H9 (cell line): ENCODE results near the gene ZNF385B. TPM values are rescaled to one million over a fixed set of nuclear protein-coding genes. Genes with fewer than 3 reads are reported as not detected.

Source experiments
- DNase-seq: peaks from one replicate; pipeline ENCODE4 v3.0.0-alpha.2; 2017
- H2AFZ ChIP-seq: one replicate; pipeline ENCODE4 v1.6.1; 2013; ENCODE audit warnings: mild to moderate bottlenecking, low read length, control low read depth, moderate library complexity
- H2AK5ac ChIP-seq: 2 replicates; pipeline ENCODE4 v1.6.1; 2013; ENCODE audit warnings: low read length, control low read depth, mixed read lengths; ENCODE audit not compliant: insufficient read length
- H2BK120ac ChIP-seq: one replicate; pipeline ENCODE4 v1.6.1; 2013; ENCODE audit warnings: low read depth, mild to moderate bottlenecking, low read length, control low read depth, inconsistent platforms; ENCODE audit not compliant: poor library complexity, severe bottlenecking
- H2BK12ac ChIP-seq: 2 replicates; pipeline ENCODE4 v1.6.1; 2013; ENCODE audit warnings: low read length, control low read depth, mixed read lengths, low read depth; ENCODE audit not compliant: insufficient read length
- H2BK15ac ChIP-seq: 2 replicates; pipeline ENCODE4 v1.6.1; 2013; ENCODE audit warnings: low read depth, low read length, control low read depth
- H2BK20ac ChIP-seq: one replicate; pipeline ENCODE4 v1.6.1; 2013; ENCODE audit warnings: low read depth, mild to moderate bottlenecking, low read length, control low read depth, inconsistent platforms; ENCODE audit not compliant: poor library complexity, severe bottlenecking
- H2BK5ac ChIP-seq: 2 replicates; pipeline ENCODE4 v1.6.1; 2013; ENCODE audit warnings: low read length, control low read depth, mixed read lengths; ENCODE audit not compliant: insufficient read length
- H3K14ac ChIP-seq: 2 replicates; pipeline ENCODE4 v1.6.1; 2013; ENCODE audit warnings: low read length, control low read depth; ENCODE audit not compliant: insufficient read depth
- H3K18ac ChIP-seq: 2 replicates; pipeline ENCODE4 v1.6.1; 2013; ENCODE audit warnings: low read depth, mild to moderate bottlenecking, mixed read lengths, low read length, control low read depth; ENCODE audit not compliant: insufficient read length
- H3K23ac ChIP-seq: 2 replicates; pipeline ENCODE4 v1.6.1; 2013; ENCODE audit warnings: low read length, control low read depth, mixed read lengths, low read depth; ENCODE audit not compliant: insufficient read length
- H3K23me2 ChIP-seq: 2 replicates; pipeline ENCODE4 v1.6.1; 2013; ENCODE audit warnings: low read depth, mild to moderate bottlenecking, mixed read lengths, low read length, control low read depth; ENCODE audit not compliant: insufficient read length, poor library complexity, severe bottlenecking
- H3K27ac ChIP-seq: 2 replicates; pipeline ENCODE4 v1.5.1; 2013; ENCODE audit warnings: low read length, control low read depth, mixed read lengths, low read depth; ENCODE audit not compliant: insufficient read length
- H3K27me3 ChIP-seq: 2 replicates; pipeline ENCODE4 v1.6.1; 2013; ENCODE audit warnings: low read length, control low read depth, inconsistent platforms; ENCODE audit not compliant: insufficient read depth
- H3K4ac ChIP-seq: 2 replicates; pipeline ENCODE4 v1.6.1; 2013; ENCODE audit warnings: low read depth, mild to moderate bottlenecking, control low read depth, inconsistent platforms, low read length, moderate library complexity
- H3K4me1 ChIP-seq: 2 replicates; pipeline ENCODE4 v1.6.1; 2013; ENCODE audit warnings: low read length, control low read depth, inconsistent platforms; ENCODE audit not compliant: insufficient read depth
- H3K4me2 ChIP-seq: 2 replicates; pipeline ENCODE4 v1.6.1; 2013; ENCODE audit warnings: low read length, control low read depth, mixed read lengths; ENCODE audit not compliant: insufficient read length, insufficient read depth
- H3K56ac ChIP-seq: 2 replicates; pipeline ENCODE4 v1.6.1; 2013; ENCODE audit warnings: low read depth, mild to moderate bottlenecking, mixed read lengths, low read length, control low read depth; ENCODE audit not compliant: insufficient read length
- H3K79me1 ChIP-seq: 2 replicates; pipeline ENCODE4 v1.6.1; 2013; ENCODE audit warnings: low read depth, mild to moderate bottlenecking, moderate library complexity, low read length, control low read depth, inconsistent platforms; ENCODE audit not compliant: insufficient read depth, poor library complexity, severe bottlenecking
- H3K79me2 ChIP-seq: 2 replicates; pipeline ENCODE4 v1.6.1; 2013; ENCODE audit warnings: low read length, control low read depth, inconsistent platforms; ENCODE audit not compliant: insufficient read depth
- H3K9ac ChIP-seq: 2 replicates; pipeline ENCODE4 v1.6.1; 2013; ENCODE audit warnings: low read length, control low read depth, mixed read lengths; ENCODE audit not compliant: insufficient read length; ENCODE audit errors: extremely low read depth
- H3K9me3 ChIP-seq: one replicate; pipeline ENCODE4 v1.6.1; 2013; ENCODE audit warnings: low read depth, low read length, inconsistent platforms; ENCODE audit not compliant: control insufficient read depth
- H3T11ph ChIP-seq: one replicate; pipeline ENCODE4 v1.6.1; 2013; ENCODE audit warnings: mild to moderate bottlenecking, low read length, control low read depth, inconsistent platforms
- H4K20me1 ChIP-seq: one replicate; pipeline ENCODE4 v1.6.1; 2013; ENCODE audit not compliant: control insufficient read depth, insufficient read length, insufficient read depth
- H4K5ac ChIP-seq: 2 replicates; pipeline ENCODE4 v1.6.1; 2013; ENCODE audit warnings: low read depth, mild to moderate bottlenecking, mixed read lengths, low read length, control low read depth; ENCODE audit not compliant: insufficient read length
- H4K8ac ChIP-seq: replicated peaks from 2 replicates; pipeline ENCODE4 v1.6.1; 2013; ENCODE audit warnings: low read length, control low read depth, mixed read lengths, low read depth; ENCODE audit not compliant: insufficient read length
- H4K91ac ChIP-seq: 2 replicates; pipeline ENCODE4 v1.6.1; 2013; ENCODE audit warnings: low read depth, mild to moderate bottlenecking, moderate library complexity, mixed read lengths, low read length, control low read depth; ENCODE audit not compliant: insufficient read length
- H3K27ac Mint-ChIP-seq, 3 experiments: 2 replicates in 2 of 3; 3 replicates in 1 of 3; pipeline ENCODE4 v1.8.0; 2020 to 2021; ENCODE audit warnings: mixed read lengths in 3 of 3, mild to moderate bottlenecking in 1 of 3, moderate library complexity in 1 of 3
- H3K27me3 Mint-ChIP-seq: 2 replicates; pipeline ENCODE4 v1.8.0; 2021; ENCODE audit warnings: low read depth, mild to moderate bottlenecking, moderate library complexity, mixed read lengths
- H3K36me3 Mint-ChIP-seq, 3 experiments: 2 replicates in 2 of 3; 3 replicates in 1 of 3; pipeline ENCODE4 v1.8.0; 2020 to 2021; ENCODE audit warnings: low read depth in 3 of 3, mixed read lengths in 3 of 3; ENCODE audit not compliant: insufficient read depth in 1 of 3
- H3K4me1 Mint-ChIP-seq, 2 experiments: 2 replicates each; pipeline ENCODE4 v1.8.0; 2020; ENCODE audit warnings: mixed read lengths in 2 of 2
- H3K4me3 Mint-ChIP-seq, 2 experiments: 2 replicates in 1 of 2; 3 replicates in 1 of 2; pipeline ENCODE4 v1.8.0; 2020 to 2021; ENCODE audit warnings: mild to moderate bottlenecking in 2 of 2, mixed read lengths in 2 of 2, moderate library complexity in 1 of 2
- H3K9me3 Mint-ChIP-seq, 2 experiments: 2 replicates in 1 of 2; 3 replicates in 1 of 2; pipeline ENCODE4 v1.8.0; 2020; ENCODE audit warnings: mild to moderate bottlenecking in 2 of 2, mixed read lengths in 2 of 2, moderate library complexity in 1 of 2
- total RNA-seq: library from RNA; stranded (reverse); gene quantifications from 2 replicates; pipeline ENCODE4 v1.2.1, GENCODE V29; 2021
- TF ChIP-seq, protein P1 (sequence below): fragments of 200-600 bp; sonication (generic); conservative IDR thresholded peaks from 3 replicates; pipeline ENCODE4 v1.8.0; 2021; ENCODE audit warnings: antibody characterized with exemption, mild to moderate bottlenecking

The ZNF385B gene
- total RNA-seq, 1 experiment from 2014 or later = 2.1 TPM

GRCh38 chr2:179849719-179850118, 11.7 kb downstream of the ZNF385B start:
- no peaks in the 10 kb centered on the region for H3K23me2 ChIP-seq
- Mint-ChIP-seq H3K4me1 (peaks cover 2 to 3% of the 10 kb centered on the region in 2 experiments; a peak in 2 of 4 replicates), H3K27me3 (no peaks in the 10 kb centered on the region; the same call in 1 of the 2 replicates), H3K27ac (no peak overlapping the region), H3K36me3 (no peaks in the 10 kb centered on the region), H3K4me3 (no peak overlapping the region), H3K9me3 (no peaks in the 10 kb centered on the region)
- H2BK120ac ChIP-seq = no peak overlapping the region
- H3K4ac ChIP-seq = no peak overlapping the region
- H3K4me2 ChIP-seq = no peak overlapping the region
- TF ChIP-seq, protein P1, sequence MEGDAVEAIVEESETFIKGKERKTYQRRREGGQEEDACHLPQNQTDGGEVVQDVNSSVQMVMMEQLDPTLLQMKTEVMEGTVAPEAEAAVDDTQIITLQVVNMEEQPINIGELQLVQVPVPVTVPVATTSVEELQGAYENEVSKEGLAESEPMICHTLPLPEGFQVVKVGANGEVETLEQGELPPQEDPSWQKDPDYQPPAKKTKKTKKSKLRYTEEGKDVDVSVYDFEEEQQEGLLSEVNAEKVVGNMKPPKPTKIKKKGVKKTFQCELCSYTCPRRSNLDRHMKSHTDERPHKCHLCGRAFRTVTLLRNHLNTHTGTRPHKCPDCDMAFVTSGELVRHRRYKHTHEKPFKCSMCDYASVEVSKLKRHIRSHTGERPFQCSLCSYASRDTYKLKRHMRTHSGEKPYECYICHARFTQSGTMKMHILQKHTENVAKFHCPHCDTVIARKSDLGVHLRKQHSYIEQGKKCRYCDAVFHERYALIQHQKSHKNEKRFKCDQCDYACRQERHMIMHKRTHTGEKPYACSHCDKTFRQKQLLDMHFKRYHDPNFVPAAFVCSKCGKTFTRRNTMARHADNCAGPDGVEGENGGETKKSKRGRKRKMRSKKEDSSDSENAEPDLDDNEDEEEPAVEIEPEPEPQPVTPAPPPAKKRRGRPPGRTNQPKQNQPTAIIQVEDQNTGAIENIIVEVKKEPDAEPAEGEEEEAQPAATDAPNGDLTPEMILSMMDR = no peak
- no peak overlapping the region for H4K91ac ChIP-seq
- no peaks in the 10 kb centered on the region for H3K9me3 ChIP-seq
- no peak overlapping the region for H2BK20ac ChIP-seq
- no peaks in the 10 kb centered on the region for H3K4me1 ChIP-seq
- H3K23ac ChIP-seq = no peak overlapping the region
- H3K18ac ChIP-seq = no peak overlapping the region
- H3K27ac ChIP-seq = no peak overlapping the region
- no peak overlapping the region for H2BK12ac ChIP-seq
- H2BK5ac ChIP-seq = no peak overlapping the region
- no peak overlapping the region for H3T11ph ChIP-seq
- H2BK15ac ChIP-seq = no peak overlapping the region
- no peaks in the 10 kb centered on the region for H4K20me1 ChIP-seq
- no peak overlapping the region for H4K5ac ChIP-seq
- no peak overlapping the region for H3K9ac ChIP-seq
- no peak overlapping the region for H2AFZ ChIP-seq
- no peak overlapping the region for H4K8ac ChIP-seq
- H3K56ac ChIP-seq = no peak overlapping the region
- H2AK5ac ChIP-seq = no peak overlapping the region
- no peak overlapping the region for H3K14ac ChIP-seq
- H3K79me1 ChIP-seq = no peaks in the 10 kb centered on the region
- no peaks in the 10 kb centered on the region for H3K27me3 ChIP-seq
- DNase-seq = no peak
- no peaks in the 10 kb centered on the region for H3K79me2 ChIP-seq
